Measurements from ENCODE around the gene SLC13A2. TPM values are rescaled to one million over a fixed set of nuclear protein-coding genes. Genes with fewer than 3 reads are reported as not detected.

The SLC13A2 gene
- total and polyA plus RNA-seq, 7 donors: under 0.01 to 29.1 (median 9.9) TPM; not detected in 3

GRCh38 chr17:28498652-28499363, 25.4 kb downstream of the SLC13A2 start:
- no peaks in the 10 kb centered on the region for H3K4me1 ChIP-seq
- H3K36me3 ChIP-seq: no peaks in the 10 kb centered on the region
- intact Hi-C loops (cut with DNase I): no loop called here
- 29 to 62% methylated on average over 12 of the region's 12 CpGs for WGBS, 2 donors
- TF ChIP-seq POLR2AphosphoS5 (IDR thresholded peaks at IDR 0.05): no peak
- no peak for TF ChIP-seq EP300 (IDR thresholded peaks at IDR 0.05)
- TF ChIP-seq POLR2A (IDR thresholded peaks at IDR 0.05): no peak
- no peaks in the 10 kb centered on the region for H3K9me3 ChIP-seq
- H3K27ac ChIP-seq: no peak overlapping the region
- no peak for DNase-seq
- H3K27me3 ChIP-seq: peaks cover 0 to 8% (median 0%) of the 10 kb centered on the region in 3 donors
- H3K4me3 ChIP-seq: no peak overlapping the region

- WGBS, 2 donors: 19 to 68% methylated on average over 9 of the region's 9 CpGs
- no peak for DNase-seq
- Histone ChIP-seq H3K36me3 (no peaks in the 10 kb centered on the region), H3K27ac (no peak overlapping the region), H3K9me3 (no peaks in the 10 kb centered on the region), H3K4me3 (no peak overlapping the region), H3K4me1 (no peaks in the 10 kb centered on the region), H3K27me3 (peaks cover 0 to 8% (median 0%) of the 10 kb centered on the region in 3 donors)
- intact Hi-C loops (cut with DNase I): no loop called here
- no peak for TF ChIP-seq EP300 (IDR thresholded peaks at IDR 0.05)
- TF ChIP-seq, protein P1, sequence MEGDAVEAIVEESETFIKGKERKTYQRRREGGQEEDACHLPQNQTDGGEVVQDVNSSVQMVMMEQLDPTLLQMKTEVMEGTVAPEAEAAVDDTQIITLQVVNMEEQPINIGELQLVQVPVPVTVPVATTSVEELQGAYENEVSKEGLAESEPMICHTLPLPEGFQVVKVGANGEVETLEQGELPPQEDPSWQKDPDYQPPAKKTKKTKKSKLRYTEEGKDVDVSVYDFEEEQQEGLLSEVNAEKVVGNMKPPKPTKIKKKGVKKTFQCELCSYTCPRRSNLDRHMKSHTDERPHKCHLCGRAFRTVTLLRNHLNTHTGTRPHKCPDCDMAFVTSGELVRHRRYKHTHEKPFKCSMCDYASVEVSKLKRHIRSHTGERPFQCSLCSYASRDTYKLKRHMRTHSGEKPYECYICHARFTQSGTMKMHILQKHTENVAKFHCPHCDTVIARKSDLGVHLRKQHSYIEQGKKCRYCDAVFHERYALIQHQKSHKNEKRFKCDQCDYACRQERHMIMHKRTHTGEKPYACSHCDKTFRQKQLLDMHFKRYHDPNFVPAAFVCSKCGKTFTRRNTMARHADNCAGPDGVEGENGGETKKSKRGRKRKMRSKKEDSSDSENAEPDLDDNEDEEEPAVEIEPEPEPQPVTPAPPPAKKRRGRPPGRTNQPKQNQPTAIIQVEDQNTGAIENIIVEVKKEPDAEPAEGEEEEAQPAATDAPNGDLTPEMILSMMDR (IDR thresholded peaks at IDR 0.05): no peak
- no peak for TF ChIP-seq POLR2A (IDR thresholded peaks at IDR 0.05)
- TF ChIP-seq POLR2AphosphoS5 (IDR thresholded peaks at IDR 0.05): no peak
Measured at GRCh38 chr17:28499364-28499664, 25.9 kb downstream of the SLC13A2 start.

DNA sequence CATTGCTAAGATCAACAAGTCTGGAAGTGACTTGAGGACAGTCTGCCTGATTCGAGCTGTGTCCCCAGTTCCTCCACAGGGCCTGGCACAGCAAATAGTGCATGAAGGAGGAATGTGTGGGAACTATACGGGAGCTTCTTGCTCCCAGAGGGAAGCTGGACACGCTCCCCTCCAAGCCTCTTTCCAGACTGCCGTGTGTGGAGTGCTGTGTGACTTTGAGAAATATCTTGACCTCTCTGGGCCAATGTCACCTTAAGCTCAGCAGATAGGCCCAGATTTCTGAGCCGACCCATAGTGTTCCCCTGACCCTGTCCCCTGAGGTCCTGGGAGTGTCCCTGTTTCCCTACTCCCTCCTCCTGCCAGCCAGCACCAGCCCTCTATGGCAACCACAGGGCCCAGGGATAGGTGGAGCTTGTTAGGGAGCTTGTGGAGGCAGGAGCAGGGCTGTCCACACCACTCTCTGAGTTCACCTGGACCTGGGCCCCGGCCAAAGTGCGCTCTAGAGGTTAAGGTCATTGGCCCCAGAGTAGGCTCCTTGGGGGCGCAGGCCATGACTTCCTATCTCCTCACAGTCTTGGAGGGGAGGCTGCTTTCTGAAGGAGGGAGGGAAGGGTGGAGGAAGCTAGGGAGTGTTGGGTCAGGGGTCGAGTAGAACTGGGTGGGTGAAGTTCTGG, 26.4 kb downstream of the SLC13A2 start:
- Histone ChIP-seq H3K4me3 (no peak overlapping the region), H3K27ac (no peak overlapping the region), H3K36me3 (no peaks in the 10 kb centered on the region), H3K4me1 (no peaks in the 10 kb centered on the region), H3K9me3 (no peaks in the 10 kb centered on the region), H3K27me3 (peaks cover 0 to 8% (median 0%) of the 10 kb centered on the region in 3 donors)
- intact Hi-C loops (cut with DNase I): no loop called here
- DNase-seq: no peak
- TF ChIP-seq EP300 (IDR thresholded peaks at IDR 0.05) (no peak), POLR2A (IDR thresholded peaks at IDR 0.05) (no peak)
- TF ChIP-seq, protein P1 (IDR thresholded peaks at IDR 0.05): no peak
- WGBS, 2 donors: 51 to 74% methylated on average over 9 of the region's 9 CpGs

- 46 to 59% methylated on average over 13 of the region's 13 CpGs for WGBS, 2 donors
- no peak for DNase-seq
- H3K4me3 ChIP-seq: no peak overlapping the region
- H3K27me3 ChIP-seq: peaks cover 0 to 3% (median 1%) of the 10 kb centered on the region in 3 donors
- intact Hi-C loops (cut with DNase I): no loop called here
- TF ChIP-seq, protein P1 (IDR thresholded peaks at IDR 0.05): no peak
- TF ChIP-seq EP300 (IDR thresholded peaks at IDR 0.05): no peak
- no peaks in the 10 kb centered on the region for H3K4me1 ChIP-seq
- no peaks in the 10 kb centered on the region for H3K9me3 ChIP-seq
- H3K36me3 ChIP-seq: no peaks in the 10 kb centered on the region
- no peak overlapping the region for H3K27ac ChIP-seq
Measured at GRCh38 chr17:28500712-28501379, 27.4 kb downstream of the SLC13A2 start.

All from sigmoid colon (tissue), 7 donors.